ENCODE data around the gene PHPT1. TPM values are rescaled to one million over a fixed set of nuclear protein-coding genes. Genes with fewer than 3 reads are reported as not detected.

PHPT1 gene
- total and polyA plus RNA-seq, 2 of the 13 experiments (the other 11 are each of a cell fraction or from before 2014, with no cell fraction given) = 189 to 192 TPM

DNA sequence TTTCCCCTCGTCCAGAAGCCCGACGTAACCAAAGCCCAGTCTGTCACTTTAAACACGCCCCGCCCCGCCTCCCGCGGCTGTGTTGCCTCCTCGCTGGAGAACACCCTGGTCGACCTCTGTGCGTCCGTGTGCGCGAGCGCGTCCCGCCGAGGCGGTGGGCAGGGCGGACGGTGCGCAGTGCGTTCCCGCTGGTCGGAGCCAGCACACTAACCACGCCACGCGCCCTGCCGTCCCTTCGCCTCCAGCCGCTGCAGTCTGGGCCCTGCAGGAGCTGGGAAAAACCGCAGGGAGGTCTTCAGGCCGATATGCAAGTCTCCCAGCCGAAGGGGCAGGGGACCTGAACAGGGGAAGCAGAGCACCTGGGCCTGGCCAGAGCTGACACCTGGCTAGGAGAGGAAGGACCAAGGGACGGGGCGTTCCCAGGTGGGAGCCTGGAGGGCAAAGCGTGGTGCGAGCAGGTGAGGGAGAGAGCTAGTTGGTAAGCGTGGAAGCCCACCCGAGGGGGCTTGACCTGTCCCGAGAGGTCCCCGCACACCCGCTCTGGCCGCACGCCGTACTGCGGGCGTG is 1.3 kb upstream of the PHPT1 start (continued):
- TF ChIP-seq XBP1 (CRISPR knock-in tag; IDR thresholded peaks at IDR 0.05) (no peak), KDM5A (IDR thresholded peaks at IDR 0.05; ENCODE audit: borderline replicate concordance, low read length) (peak; percentile 18; the same call in 1 of the 2 replicates), ZSCAN5A (CRISPR knock-in tag; IDR thresholded peaks at IDR 0.05; ENCODE audit: borderline replicate concordance) (peak; percentile 74), PITX1 (CRISPR knock-in tag; IDR thresholded peaks at IDR 0.05) (no peak), ZNF546 (CRISPR knock-in tag; conservative IDR thresholded peaks at IDR 0.05) (0 out of 2 replicates have a peak, but pooled peaks have one; percentile 40), ZNF713 (CRISPR knock-in tag; IDR thresholded peaks at IDR 0.05) (0 out of 2 replicates have a peak, but pooled peaks have one; percentile 19), ZSCAN29 (CRISPR knock-in tag; conservative IDR thresholded peaks at IDR 0.05) (0 out of 2 replicates have a peak, but pooled peaks have one; percentile 40), ZZZ3 (CRISPR knock-in tag; IDR thresholded peaks at IDR 0.05; ENCODE audit: borderline replicate concordance) (no peak), GATAD2A (CRISPR knock-in tag; IDR thresholded peaks at IDR 0.05) (no peak; the same call in 1 of the 2 replicates), ZNF234 (CRISPR knock-in tag; conservative IDR thresholded peaks at IDR 0.05) (peak; percentile 56; the same call in 1 of the 2 replicates), ATF2 (CRISPR knock-in tag; IDR thresholded peaks at IDR 0.05) (peak; percentile 12; the same call in 1 of the 2 replicates), TFE3 (CRISPR knock-in tag; IDR thresholded peaks at IDR 0.05) (no peak), ZSCAN31 (CRISPR knock-in tag; IDR thresholded peaks at IDR 0.05; ENCODE audit: low read depth) (no peak), AKAP8 (CRISPR knock-in tag; IDR thresholded peaks at IDR 0.05) (peak; percentile 78), SNRNP70 (IDR thresholded peaks at IDR 0.05; ENCODE audit: low read depth, low read length) (no peak), TOE1 (CRISPR knock-in tag; IDR thresholded peaks at IDR 0.05) (no peak), ZNF598 (CRISPR knock-in tag; IDR thresholded peaks at IDR 0.05; ENCODE audit: borderline replicate concordance) (peak; percentile 48; the same call in 1 of the 2 replicates), NCOR1 (IDR thresholded peaks at IDR 0.05; ENCODE audit: borderline replicate concordance, low read length) (no peak), PREB (CRISPR knock-in tag; IDR thresholded peaks at IDR 0.05) (no peak), POLR2G (IDR thresholded peaks at IDR 0.05; ENCODE audit: low read depth, low read length) (peak; percentile 92), KDM5B (CRISPR knock-in tag; IDR thresholded peaks at IDR 0.05; ENCODE audit: borderline replicate concordance) (peak; percentile 60; the same call in 1 of the 2 replicates), NR1H2 (CRISPR knock-in tag; IDR thresholded peaks at IDR 0.05; ENCODE audit: borderline replicate concordance, low read depth) (peak; percentile 69; the same call in 1 of the 2 replicates), BHLHE40 (IDR thresholded peaks at IDR 0.05; ENCODE audit: low read length) (no peak), MYPOP (CRISPR knock-in tag; IDR thresholded peaks at IDR 0.05) (no peak), ZNF644 (CRISPR knock-in tag; IDR thresholded peaks at IDR 0.05; ENCODE audit: low read depth) (no peak)

All from HepG2 (cell line).